ENCODE measurements around the gene ANGPTL7.

Gene ANGPTL7

DNA sequence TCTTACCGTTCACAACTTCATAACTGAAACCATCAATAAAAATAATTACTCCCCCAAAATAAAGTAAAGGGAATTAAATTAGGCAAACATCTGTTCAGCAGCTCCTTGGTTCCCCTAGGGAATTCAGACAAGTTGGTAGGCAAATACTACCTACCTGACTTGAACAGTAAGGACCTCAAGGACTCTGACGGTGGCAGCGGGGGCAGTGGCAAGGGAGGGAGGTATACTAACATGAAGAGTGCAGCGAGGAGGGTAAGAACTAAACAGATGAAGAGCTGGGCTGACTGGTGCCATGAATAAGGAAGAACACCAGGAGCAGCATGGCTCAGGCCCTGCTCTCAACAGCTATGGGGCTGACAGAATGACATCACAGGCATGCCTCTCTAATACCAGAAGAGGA is 40.0 kb downstream of the ANGPTL7 start:
- no peak for DNase-seq (ENCODE audit: extremely low read depth, insufficient read length)
- Histone ChIP-seq H3K27me3 (replicated peaks; ENCODE audit: control insufficient read depth, insufficient read depth, low read length) (no peaks in the 10 kb centered on the region), H3K36me3 (ENCODE audit: control insufficient read depth, insufficient read depth, low read length) (peaks cover 15% of the 10 kb centered on the region), H3K4me3 (replicated peaks; ENCODE audit: low read depth, low read length) (no peak overlapping the region)
- TF ChIP-seq, protein P1, sequence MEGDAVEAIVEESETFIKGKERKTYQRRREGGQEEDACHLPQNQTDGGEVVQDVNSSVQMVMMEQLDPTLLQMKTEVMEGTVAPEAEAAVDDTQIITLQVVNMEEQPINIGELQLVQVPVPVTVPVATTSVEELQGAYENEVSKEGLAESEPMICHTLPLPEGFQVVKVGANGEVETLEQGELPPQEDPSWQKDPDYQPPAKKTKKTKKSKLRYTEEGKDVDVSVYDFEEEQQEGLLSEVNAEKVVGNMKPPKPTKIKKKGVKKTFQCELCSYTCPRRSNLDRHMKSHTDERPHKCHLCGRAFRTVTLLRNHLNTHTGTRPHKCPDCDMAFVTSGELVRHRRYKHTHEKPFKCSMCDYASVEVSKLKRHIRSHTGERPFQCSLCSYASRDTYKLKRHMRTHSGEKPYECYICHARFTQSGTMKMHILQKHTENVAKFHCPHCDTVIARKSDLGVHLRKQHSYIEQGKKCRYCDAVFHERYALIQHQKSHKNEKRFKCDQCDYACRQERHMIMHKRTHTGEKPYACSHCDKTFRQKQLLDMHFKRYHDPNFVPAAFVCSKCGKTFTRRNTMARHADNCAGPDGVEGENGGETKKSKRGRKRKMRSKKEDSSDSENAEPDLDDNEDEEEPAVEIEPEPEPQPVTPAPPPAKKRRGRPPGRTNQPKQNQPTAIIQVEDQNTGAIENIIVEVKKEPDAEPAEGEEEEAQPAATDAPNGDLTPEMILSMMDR (IDR thresholded peaks at IDR 0.05; ENCODE audit: insufficient read depth, low read length, poor library complexity, severe bottlenecking) = no peak

DNA sequence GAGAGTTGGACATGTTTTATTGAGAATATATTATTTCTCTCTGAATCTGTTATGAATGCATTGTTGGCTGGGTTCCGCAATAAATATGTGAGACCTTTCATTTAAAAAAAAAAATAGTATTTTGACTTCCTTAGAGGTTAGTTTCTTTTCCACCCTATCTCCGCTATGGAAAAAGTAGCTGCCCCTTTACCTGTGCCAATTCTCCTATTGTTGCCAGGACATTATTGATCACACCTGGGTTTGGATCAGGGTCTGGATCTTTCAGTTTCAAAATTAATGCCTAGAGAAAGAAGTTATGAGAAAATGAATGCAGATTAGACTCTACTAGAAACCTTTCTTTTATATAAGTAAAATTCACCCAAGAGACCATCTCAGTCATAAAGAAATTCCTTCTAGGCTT is 44.1 kb downstream of the ANGPTL7 start:
- no peak for DNase-seq (ENCODE audit: extremely low read depth, insufficient read length)
- H3K4me3 ChIP-seq (replicated peaks; ENCODE audit: low read depth, low read length) = no peak overlapping the region
- no peaks in the 10 kb centered on the region for H3K27me3 ChIP-seq (replicated peaks; ENCODE audit: control insufficient read depth, insufficient read depth, low read length)
- TF ChIP-seq, protein P1 (IDR thresholded peaks at IDR 0.05; ENCODE audit: insufficient read depth, low read length, poor library complexity, severe bottlenecking) = no peak
- peaks cover 28% of the 10 kb centered on the region for H3K36me3 ChIP-seq (ENCODE audit: control insufficient read depth, insufficient read depth, low read length)

- no peak overlapping the region for H3K4me3 ChIP-seq (replicated peaks; ENCODE audit: low read depth, low read length)
- no peak for DNase-seq (ENCODE audit: extremely low read depth, insufficient read length)
- H3K36me3 ChIP-seq (ENCODE audit: control insufficient read depth, insufficient read depth, low read length) = peaks cover 31% of the 10 kb centered on the region
- H3K27me3 ChIP-seq (replicated peaks; ENCODE audit: control insufficient read depth, insufficient read depth, low read length) = no peaks in the 10 kb centered on the region
- TF ChIP-seq, protein P1 (IDR thresholded peaks at IDR 0.05; ENCODE audit: insufficient read depth, low read length, poor library complexity, severe bottlenecking) = no peak
Measured at GRCh38 chr1:11237356-11237755, 48.2 kb downstream of the ANGPTL7 start.

GRCh38 chr1:11238311-11238710 is 49.2 kb downstream of the ANGPTL7 start:
- DNase-seq (ENCODE audit: extremely low read depth, insufficient read length) = no peak
- peaks cover 31% of the 10 kb centered on the region for H3K36me3 ChIP-seq (ENCODE audit: control insufficient read depth, insufficient read depth, low read length)
- TF ChIP-seq, protein P1 (IDR thresholded peaks at IDR 0.05; ENCODE audit: insufficient read depth, low read length, poor library complexity, severe bottlenecking) = no peak
- no peak overlapping the region for H3K4me3 ChIP-seq (replicated peaks; ENCODE audit: low read depth, low read length)
- H3K27me3 ChIP-seq (replicated peaks; ENCODE audit: control insufficient read depth, insufficient read depth, low read length) = no peaks in the 10 kb centered on the region

- Histone ChIP-seq H3K36me3 (ENCODE audit: control insufficient read depth, insufficient read depth, low read length) (peaks cover 21% of the 10 kb centered on the region), H3K4me3 (replicated peaks; ENCODE audit: low read depth, low read length) (no peak overlapping the region), H3K27me3 (replicated peaks; ENCODE audit: control insufficient read depth, insufficient read depth, low read length) (no peaks in the 10 kb centered on the region)
- TF ChIP-seq, protein P1 (IDR thresholded peaks at IDR 0.05; ENCODE audit: insufficient read depth, low read length, poor library complexity, severe bottlenecking) = no peak
- no peak for DNase-seq (ENCODE audit: extremely low read depth, insufficient read length)
Measured at GRCh38 chr1:11245248-11245647, 56.1 kb downstream of the ANGPTL7 start.
